NCI-H82 (cell line): ENCODE measurements around the gene DENND2C.

ENCODE experiments used
- DNase-seq: peaks from one replicate; lab custom pipeline; 2025; lab: John Stamatoyannopoulos, UW

Gene DENND2C

DNA sequence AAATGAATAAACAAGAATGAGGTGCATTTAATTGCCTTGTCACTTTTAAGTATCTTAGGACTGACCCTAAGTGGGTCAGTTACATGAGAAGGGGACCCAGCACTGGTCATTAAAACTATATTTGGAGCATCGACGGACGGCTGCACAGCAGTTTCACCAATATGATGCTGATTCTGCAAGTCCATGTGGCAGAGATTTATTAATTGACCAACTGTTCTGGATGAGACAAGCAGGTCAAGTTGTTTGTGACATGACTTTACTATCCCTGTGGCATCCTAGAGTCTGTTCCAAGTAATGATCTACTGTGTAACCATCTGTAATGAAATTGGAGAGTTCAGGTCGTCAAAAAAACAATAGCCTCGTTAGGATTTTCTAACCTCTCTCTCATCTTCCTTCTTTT, 16.0 kb upstream of the DENND2C start:
- no peak for DNase-seq

DNA sequence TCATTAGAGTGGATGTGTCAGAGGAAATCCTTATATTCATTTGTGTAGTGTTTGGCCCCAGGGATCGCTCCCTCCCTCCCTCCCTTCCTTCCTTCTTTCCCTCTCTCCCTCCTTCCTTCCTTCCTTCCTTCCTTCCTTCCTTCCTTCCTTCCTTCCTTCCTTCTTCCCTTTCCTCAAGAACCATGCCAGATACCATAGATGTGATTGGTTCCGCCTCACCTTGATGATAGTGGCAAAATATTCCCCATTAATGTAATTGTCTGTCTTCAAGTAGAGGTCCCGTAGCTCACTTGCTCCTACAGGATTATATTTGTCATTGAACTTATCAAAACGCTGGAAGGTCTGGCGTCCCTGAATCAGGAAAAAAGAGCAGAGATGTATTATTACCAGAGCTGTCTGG, 7.8 kb upstream of the DENND2C start:
- DNase-seq, result no peak

DNA sequence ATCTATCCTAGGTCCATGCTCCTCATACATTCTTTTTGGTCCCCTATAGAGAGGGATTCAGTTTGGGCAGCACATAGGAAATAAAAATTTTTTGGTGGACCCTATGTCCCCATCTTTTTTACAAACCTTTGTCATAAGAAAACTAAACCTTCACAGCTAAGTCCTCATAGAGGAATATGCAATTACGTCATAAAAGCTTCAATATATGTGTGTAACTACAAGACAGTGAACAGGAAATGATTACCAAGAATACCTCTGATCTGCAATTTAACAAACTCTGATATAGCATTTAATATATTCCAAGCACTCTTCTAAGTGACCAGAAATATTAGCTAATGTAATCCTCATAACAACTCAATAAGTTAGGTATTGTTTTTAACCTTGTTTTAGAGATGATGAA, 6.3 kb upstream of the DENND2C start:
- DNase-seq, result no peak

DNA sequence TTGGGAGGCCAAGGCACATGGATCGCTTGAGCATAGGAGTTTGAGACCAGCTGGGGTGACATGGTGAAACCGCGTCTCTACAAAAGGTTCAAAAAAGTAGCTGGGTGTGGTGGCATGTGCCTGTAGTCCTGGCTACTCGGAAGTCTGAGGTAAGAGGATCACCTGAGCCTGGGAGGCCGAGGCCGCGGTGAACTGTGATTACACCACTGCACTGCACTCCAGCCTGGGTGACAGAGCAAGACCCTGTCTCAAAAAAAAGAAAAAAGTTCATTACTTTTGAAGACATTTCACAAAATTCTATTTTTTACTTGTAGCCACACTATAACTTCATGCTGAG, 2.1 kb upstream of the DENND2C start:
- DNase-seq, result no peak

DNA sequence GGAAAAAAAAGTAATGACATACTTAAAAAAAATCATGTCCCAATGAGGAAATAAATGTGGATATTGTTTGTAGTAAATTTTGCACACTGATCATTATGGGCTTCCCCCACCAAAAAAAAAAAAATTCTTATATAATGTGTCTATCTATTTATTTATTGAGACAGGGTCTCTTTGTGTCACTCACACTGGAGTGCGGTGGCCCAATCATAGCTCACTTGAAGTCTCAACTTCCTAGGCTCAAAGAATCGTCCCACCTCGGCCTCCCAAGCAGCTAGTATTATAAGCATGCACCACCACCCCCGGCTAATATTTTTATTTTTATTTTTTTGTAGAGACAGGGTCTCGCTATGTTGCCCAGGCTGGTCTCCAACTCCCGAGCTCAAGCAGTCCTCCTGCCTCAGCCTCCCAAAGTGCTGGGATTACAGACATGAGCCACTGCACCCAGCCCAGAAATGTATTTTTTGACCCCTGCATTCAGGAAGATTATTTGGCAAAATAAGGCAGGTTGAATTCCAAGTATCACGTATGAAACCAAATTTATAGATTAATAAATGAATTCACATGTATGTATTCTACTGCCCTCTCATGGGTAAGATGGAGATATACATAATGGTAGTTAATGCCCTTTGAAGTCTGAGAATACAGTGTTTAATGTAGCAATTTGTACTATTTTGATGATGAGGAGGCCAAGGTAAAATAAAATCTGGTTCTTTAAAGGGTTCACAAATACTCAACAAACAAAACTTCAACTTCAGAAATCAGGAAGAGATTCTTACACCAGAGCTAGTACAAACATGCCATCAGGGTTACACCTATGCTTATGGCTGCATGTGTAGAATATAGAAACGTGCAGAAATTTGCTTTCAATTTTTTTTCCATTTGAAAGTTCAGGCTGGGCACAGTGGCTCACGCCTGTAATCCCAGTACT, 1.4 kb upstream of the DENND2C start:
- DNase-seq, result peak; percentile 8

DNA sequence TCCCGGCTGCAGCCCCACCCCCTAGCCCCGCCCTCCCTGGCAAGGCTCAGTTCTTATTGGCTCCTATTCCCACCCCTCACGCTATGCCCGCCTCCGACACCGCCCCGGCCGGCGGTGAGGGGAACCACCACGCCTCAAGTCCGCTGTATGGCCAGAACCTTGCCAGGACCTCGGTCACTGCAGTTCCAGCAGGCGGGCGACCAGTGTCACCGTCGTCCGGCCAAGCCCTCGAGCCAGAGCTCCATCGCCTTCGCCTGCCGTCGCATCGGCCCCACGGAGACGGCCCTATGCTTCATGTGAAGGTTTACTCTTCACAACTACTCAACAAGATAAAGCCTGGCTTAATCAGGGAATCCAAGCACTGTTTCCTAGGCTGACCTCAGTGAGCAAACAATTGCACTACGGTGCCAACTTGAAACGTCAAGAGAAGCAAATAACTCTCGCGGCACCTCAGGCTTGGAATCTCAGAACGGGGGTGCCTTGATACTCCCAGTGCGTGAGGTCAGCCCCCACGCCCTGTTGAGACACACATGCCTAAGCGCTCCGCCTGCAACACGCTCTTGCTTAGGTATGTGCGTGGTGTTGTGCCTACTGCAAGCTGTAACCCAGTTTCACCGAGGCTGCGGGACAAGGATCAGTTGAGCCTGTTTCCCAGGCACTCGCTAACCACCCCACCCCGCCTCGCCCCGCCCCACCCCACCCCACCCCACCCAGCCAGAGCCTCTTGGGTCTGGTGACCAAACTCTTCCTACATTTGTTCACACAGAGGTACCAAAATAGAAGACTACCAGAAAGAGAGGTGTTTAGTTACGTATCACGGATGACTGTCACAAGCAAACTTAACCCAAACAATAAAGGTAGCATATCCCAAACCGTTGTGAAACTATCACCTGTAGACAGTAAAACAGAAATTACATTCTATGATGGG, 498 bp upstream of the DENND2C start:
- peak; percentile 89 for DNase-seq

DNA sequence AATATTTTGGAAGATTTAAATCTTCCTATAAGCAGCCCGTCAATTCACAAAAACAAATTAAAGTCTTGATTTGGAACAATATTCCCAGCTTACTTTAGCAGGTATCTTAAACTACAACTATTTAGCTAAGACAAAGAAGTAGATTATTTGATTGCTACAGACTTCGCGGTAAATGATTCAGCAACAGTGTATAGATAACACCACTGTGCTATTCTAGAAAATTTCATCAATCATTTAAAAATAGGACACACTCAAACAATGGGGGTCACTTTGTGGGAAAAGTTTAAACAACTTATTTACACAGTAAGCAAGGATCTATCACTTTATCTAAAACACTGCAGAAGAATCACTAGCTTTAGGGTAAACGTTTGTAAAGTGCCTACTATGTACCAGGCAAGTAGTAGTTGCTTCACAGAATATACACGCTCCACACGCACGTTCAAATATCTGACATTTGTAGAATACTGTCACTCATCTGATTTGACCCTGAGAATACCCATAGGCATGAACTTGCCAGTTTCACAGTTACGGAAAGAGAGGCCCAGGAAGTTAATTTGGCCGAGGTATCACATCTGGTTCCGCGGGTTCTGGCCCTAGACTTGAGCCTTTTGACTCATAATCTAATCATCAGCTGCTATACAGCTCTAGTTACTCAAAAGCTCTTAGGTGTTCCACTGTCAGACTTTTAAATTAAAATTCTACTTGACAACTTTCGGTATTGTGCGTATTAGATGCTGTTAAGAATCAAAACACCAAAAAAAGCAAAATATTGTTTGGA, 876 bp downstream of the DENND2C start:
- DNase-seq, result peak; percentile 15

DNA sequence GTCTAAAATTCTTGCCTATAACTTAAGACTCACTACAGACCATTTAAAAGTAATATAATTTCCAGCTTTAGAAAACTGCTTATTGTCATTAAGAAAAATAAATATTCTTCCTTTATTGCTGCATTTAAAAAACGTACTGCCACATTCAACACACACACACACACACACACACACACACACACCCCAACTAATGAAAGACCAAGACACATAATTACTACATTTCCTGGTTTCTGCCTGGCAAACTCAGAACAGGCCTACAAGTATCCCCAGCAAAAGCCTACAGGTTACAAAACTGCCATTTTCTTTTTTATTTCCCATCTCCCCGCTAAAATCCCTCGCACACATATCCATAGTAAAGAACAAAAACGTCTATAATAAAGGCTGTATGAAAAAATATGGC, 1.5 kb downstream of the DENND2C start:
- DNase-seq, result no peak

DNA sequence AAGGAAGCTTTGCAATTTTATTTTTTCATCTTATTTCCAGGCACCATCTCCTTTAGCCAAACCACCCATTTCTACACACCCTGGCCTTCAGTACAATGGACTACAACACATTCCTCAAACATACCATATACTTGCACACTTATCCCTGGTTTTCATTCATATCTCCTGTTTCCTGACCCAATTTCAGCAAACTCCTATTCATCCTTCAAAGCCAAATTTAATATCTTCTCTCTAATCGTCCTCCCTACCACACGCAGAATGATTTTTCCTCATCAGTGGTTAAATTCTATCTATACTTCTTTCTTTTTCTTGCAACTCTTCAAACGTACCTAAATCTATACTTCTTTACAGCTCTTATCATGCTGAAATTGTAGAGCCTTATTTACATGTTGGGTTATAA, 2.9 kb downstream of the DENND2C start:
- DNase-seq, result no peak

DNA sequence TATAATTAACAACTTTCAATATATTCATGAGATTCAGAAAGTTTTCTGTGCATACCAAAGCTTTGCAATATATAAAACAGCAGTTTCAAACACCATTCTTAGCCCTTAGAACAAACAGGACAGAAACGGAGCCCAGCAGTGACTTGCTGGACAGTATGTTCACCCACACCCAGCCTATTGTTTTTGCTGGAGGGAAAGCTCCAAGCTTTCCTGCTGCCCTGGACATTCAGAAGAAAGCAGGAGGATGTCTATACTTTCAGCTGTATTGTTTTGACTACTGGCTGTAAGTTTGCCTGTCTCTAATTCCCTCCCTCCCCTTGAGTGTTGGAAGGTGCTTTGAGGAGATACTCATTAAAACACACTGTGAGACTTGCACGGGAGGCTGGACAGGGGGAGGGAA, 9.6 kb downstream of the DENND2C start:
- no peak for DNase-seq

DNA sequence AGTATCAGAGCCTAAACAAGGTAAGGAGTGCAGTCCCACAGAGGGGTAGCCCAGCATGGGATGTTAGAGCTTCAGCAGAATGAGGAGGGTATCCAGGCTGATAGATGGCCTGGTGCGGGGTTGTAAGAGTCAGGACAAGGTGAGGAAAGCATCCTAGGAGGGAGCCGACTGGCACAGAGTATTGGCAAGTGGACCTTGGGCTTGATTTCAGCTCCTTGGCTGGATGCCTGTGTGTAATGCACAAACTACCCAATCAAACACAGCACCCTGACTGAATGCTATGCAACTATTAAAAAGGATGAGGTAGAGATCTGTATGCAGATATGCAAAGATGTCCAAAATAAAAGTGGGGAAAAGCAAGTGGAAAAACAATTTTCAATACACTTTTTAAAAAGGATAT, 18.0 kb downstream of the DENND2C start:
- DNase-seq, result no peak

DNA sequence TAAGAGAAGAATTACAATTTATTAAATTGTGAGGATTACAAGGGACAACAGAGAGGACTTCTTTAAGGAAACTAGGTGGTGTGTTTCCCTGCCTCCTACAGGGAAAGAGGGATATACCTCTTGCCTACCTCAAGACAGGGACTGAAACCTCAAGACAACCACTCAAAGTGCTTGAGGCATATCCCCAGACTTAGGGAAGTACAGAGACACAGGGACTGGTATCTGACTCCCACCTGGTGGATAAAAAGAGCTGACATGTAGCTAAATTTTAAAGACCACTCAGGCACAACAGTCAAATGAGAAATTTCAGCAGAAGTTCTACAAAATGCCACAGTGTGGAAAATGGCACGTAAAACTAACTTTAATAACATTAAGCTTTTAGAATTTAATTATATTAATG, 21.3 kb downstream of the DENND2C start:
- DNase-seq, result peak; percentile 26

DNA sequence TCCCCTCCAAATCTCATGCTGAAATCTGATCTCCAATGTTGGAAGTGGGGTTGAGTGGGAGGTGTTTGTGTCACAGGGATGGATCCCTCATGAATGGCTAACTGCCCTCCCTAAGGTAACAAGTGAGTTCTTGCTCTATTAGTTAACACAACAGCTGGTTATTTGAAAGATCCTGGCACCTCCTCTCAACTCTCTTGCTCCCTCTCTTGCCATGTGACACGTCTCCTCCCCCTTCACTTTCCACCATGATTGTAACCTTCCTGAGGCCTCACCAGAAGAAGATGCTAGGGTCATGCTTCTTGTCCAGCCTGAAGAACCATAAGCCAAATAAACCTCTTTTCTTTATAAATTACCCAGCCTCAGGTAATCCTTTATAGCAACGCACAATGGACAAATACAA, 28.5 kb downstream of the DENND2C start:
- no peak for DNase-seq

DNA sequence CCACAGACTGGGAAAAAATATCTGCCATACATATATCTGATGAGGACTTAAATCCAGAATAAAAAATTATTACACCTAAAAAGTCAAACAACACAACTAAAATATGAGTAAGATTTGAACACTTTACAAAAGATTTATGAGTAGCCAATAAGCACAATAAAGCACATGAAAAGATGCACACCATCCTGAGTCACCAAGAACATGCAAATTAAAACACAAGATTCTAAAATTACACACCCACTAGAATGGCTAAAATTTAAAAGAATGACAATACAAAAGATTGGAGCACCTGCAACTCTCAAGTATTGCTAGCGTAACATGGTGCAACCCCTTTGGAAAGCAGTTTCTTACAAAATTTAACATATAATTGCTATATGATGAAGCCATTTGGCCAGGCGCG, 30.9 kb downstream of the DENND2C start:
- DNase-seq, result no peak

DNA sequence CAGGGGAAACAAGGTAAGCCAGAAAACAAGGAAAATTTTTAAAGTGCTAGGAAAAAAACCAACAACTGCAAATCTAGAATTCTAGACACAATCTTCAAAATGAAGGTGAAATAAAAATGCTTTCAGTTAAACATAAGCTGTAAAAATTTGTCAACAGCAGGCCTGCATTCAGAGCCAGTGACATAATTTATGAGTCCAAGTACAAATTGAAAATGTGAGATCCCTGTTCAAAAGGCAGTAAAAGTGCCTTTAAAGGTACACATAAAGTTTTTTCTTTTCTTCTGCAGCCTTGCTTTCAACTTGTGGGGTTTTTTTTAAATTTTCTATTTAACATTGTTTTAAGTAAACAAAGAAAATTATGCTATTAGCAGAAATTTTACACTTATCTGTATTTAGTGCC, 37.4 kb downstream of the DENND2C start:
- no peak for DNase-seq

DNA sequence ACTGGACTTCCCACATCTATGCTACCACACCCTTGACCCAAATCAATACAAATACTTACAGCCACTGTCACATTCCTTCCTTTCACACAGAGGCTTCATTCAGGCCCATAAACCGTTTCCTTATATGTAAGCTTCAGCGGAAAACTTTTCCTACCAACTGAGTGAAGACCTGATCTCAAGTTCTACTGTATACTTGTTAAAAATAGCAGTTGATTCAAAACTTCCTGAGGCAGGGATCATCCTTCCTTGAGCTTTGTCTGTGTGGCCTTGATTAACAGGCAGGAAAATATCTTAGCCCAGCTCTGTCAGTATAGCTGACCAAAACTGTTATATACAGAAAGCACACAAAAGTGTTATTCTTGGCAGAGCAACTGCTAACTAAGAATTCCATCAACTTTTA, 42.7 kb downstream of the DENND2C start:
- no peak for DNase-seq

DNA sequence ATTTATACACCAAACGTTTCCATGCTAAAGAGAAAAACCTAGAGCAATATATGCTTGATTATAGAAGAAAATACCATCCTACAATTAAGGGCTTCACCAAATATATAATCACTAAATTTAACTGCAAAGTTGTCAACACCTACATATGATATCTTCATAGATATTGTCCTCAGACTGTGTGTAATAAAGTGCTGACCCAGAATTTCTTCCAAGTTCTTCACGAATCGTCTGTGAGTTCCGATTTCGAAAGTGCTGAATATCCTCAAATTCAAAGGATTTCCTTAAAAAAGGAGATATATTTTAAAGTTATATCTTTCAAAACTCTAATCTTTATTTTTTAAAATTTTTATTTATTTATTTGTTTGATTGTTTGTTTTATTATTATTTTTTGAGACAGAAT, 46.5 kb downstream of the DENND2C start:
- DNase-seq, result no peak

DNA sequence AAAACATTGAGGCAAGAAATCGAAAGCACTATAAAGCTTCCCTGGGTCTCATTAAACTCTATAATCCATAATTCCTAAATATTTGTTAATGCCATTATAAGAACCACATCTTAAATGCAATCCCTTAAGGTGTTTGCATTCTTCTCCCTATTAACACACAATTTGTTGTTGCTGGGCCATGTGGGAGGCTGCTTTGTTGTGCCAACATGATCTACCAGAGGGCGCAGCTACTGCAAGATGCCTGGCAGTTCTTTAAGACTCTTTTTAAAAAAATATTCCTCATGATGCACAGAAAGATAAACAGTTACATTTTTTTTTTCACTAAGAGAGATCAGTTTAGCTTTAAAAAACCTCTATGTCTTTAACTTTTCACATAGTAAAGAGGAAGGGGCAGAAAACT, 49.4 kb downstream of the DENND2C start:
- peak; percentile 9 for DNase-seq

DNA sequence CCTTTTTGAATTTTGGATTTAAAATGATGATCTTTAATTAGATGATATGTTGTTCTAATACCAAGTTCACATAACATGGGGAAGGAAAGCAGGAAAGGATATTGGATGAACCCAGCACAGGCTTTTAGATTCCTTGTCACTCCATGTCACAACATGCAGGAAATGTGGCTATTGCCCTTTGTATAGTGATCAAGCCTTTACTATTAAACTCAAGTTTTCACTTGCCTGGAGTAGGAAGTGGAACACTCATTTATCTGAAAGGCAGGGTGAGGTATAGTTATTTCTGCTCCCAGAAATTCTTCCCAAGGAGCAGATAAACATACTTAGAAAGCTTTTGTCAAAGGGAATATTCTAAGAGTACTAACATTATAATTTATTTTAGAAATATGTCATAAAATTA, 51.2 kb downstream of the DENND2C start:
- no peak for DNase-seq

DNA sequence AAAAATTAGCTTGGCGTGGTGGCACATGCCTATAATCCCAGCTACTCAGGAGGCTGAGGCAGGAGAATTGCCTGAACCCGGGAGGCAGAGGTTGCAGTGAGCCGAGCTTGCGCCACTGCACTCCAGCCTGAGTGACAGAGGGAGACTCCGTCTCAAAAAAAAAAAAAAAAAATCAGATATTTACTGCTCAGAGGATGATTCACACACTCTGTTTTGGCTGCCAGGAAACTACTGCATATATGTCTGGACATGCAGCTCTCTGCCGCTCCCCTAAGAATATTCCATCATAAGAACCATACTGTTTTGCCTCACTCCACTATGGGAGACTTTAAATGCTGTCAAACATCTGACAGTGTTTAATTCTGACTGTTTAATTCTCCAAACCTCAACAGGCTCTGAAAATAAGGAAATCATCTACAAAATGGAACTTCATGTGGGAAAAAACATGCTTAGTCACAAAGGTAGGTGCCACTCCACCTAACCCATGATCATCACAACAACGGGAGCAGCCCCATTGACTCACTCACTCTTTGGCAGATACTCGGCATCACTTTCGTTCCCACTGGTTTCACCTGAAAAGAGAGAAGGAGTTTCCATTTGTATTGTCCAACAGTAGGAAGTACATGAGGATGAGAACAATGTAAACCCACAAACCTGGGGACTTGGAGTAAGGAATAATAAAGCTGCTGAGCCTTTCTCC, 59.2 kb downstream of the DENND2C start:
- DNase-seq, result no peak

DNA sequence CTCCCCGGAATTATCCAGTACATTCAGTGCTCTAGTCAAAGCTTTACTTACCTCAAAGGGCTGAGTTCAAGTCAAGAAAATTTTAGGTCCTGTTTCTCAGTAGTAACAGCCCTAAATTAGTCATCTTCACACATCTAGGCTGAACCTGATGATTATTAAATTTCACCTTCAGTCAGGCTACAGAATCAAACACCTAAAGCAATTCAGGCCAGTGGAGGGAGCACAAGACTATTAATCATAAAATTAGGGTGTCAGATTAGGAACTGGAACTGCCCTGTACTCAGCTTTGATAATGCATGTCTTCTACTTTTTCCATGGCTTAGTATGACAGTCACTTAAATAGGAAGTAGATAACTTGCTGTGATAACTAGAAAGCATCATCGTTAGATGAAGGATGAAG, 60.0 kb downstream of the DENND2C start:
- no peak for DNase-seq

DNA sequence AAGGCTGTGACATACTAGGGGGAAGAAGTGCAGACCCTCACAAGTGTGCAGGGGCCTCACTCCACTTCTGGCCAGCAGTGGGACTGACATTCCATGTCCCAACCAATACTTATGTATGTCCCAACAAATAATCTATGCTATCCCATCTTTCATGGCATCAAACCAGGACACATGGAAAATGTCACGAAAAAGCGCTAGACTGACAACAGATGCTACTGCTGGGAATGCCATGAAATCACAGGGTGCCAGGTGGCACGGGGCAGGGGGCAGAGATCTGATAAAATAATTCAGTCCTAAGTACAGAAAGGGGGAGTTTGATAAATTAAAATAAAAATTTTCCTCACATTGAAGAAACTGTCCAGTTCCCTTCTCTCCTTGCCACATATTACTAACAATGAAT, 60.8 kb downstream of the DENND2C start:
- DNase-seq, result no peak
